ENCODE data around the gene ZNF641. TPM values are rescaled to one million over a fixed set of nuclear protein-coding genes. Genes with fewer than 3 reads are reported as not detected.

The ZNF641 gene
- total RNA-seq, 3 donors from 2014 or later: 4.3 to 8.3 (median 7.3) TPM

GRCh38 chr12:48302161-48302911 lies 48.4 kb downstream of the ZNF641 start:
- Mint-ChIP-seq H3K4me3 (no peak overlapping the region), H3K36me3 (ENCODE audit: insufficient read depth) (no peaks in the 10 kb centered on the region), H3K27me3 (ENCODE audit: low read depth) (no peaks in the 10 kb centered on the region), H3K9me3 (no peaks in the 10 kb centered on the region), H3K4me1 (ENCODE audit: low read depth) (no peaks in the 10 kb centered on the region)
- DNase-seq (no peak), ATAC-seq (no peak)

- peaks cover 9% of the 10 kb centered on the region for H3K4me1 Mint-ChIP-seq (ENCODE audit: low read depth)
- H3K9me3 Mint-ChIP-seq: no peaks in the 10 kb centered on the region
- H3K27me3 Mint-ChIP-seq (ENCODE audit: low read depth): peaks cover 6% of the 10 kb centered on the region
- ATAC-seq (no peak), DNase-seq (no peak)
- no peaks in the 10 kb centered on the region for H3K36me3 Mint-ChIP-seq (ENCODE audit: insufficient read depth)
- no peak overlapping the region for H3K4me3 Mint-ChIP-seq
These were observed 49.9 kb downstream of the ZNF641 start for GRCh38 chr12:48300774-48301173.

- peak overlapping the region; percentile 68 for H3K4me3 Mint-ChIP-seq
- no peaks in the 10 kb centered on the region for H3K9me3 Mint-ChIP-seq
- peaks cover 6% of the 10 kb centered on the region for H3K27me3 Mint-ChIP-seq (ENCODE audit: low read depth)
- peak; percentile 97 to 99 for ATAC-seq
- no peaks in the 10 kb centered on the region for H3K36me3 Mint-ChIP-seq (ENCODE audit: insufficient read depth)
- DNase-seq: peak; percentile 40
- peaks cover 9% of the 10 kb centered on the region for H3K4me1 Mint-ChIP-seq (ENCODE audit: low read depth)
These were observed 54.0 kb downstream of the ZNF641 start for GRCh38 chr12:48296586-48297282.

GRCh38 chr12:48292040-48292439 lies 58.7 kb downstream of the ZNF641 start:
- no peak for DNase-seq
- H3K9me3 Mint-ChIP-seq: no peaks in the 10 kb centered on the region
- H3K4me1 Mint-ChIP-seq (ENCODE audit: low read depth): peaks cover 8% of the 10 kb centered on the region
- ATAC-seq: no peak
- H3K4me3 Mint-ChIP-seq: no peak overlapping the region
- no peaks in the 10 kb centered on the region for H3K36me3 Mint-ChIP-seq (ENCODE audit: insufficient read depth)
- peaks cover 10% of the 10 kb centered on the region for H3K27me3 Mint-ChIP-seq (ENCODE audit: low read depth)

- H3K36me3 Mint-ChIP-seq (ENCODE audit: insufficient read depth): no peaks in the 10 kb centered on the region
- no peak overlapping the region for H3K4me3 Mint-ChIP-seq
- DNase-seq (no peak), ATAC-seq (no peak)
- H3K9me3 Mint-ChIP-seq: no peaks in the 10 kb centered on the region
- peaks cover 6% of the 10 kb centered on the region for H3K4me1 Mint-ChIP-seq (ENCODE audit: low read depth)
- H3K27me3 Mint-ChIP-seq (ENCODE audit: low read depth): peaks cover 7% of the 10 kb centered on the region
These were observed 59.2 kb downstream of the ZNF641 start for GRCh38 chr12:48291511-48291910.

- Mint-ChIP-seq H3K27me3 (ENCODE audit: low read depth) (peaks cover 7% of the 10 kb centered on the region), H3K9me3 (no peaks in the 10 kb centered on the region)
These were observed 62.1 kb downstream of the ZNF641 start for GRCh38 chr12:48288387-48289268.

More at GRCh38 chr12:48288387-48289268, 62.1 kb downstream of the ZNF641 start:
- DNase-seq (no peak), ATAC-seq (no peak)
- no peaks in the 10 kb centered on the region for H3K36me3 Mint-ChIP-seq (ENCODE audit: insufficient read depth)
- H3K4me1 Mint-ChIP-seq (ENCODE audit: low read depth): peaks cover 15% of the 10 kb centered on the region
- H3K4me3 Mint-ChIP-seq: no peak overlapping the region

Other genes with a start within 250 kb of the ZNF641 start
- gene SENP1, start 244.8 kb downstream of the ZNF641 start, total RNA-seq: 10 to 100 TPM; 44.3 to 54.0 (median 46.5) TPM
- 10 to 100 TPM; 66.0 to 79.0 (median 70.7) TPM for gene PFKM, start 231.6 kb downstream of the ZNF641 start, total RNA-seq
- 10 to 100 TPM; 28.2 to 34.4 (median 32.8) TPM for gene ASB8, start 193.4 kb downstream of the ZNF641 start, total RNA-seq
- under 1 TPM; 0.22 to 0.61 (median 0.34) TPM for gene CCDC184, start 167.3 kb downstream of the ZNF641 start, total RNA-seq
- not detected for gene OR10AD1, start 147.6 kb downstream of the ZNF641 start, total RNA-seq
- not detected for gene ANP32D, start 121.6 kb upstream of the ZNF641 start, total RNA-seq
- not detected for gene C12orf54, start 131.6 kb upstream of the ZNF641 start, total RNA-seq
- not detected for gene OR8S1, start 174.7 kb upstream of the ZNF641 start, total RNA-seq
- gene LALBA, start 219.1 kb upstream of the ZNF641 start, total RNA-seq: not detected

Measured in activated T-cell treated with anti-CD3 and anti-CD28 coated beads, Interleukin-2, amount 50 U/mL, for 4 hours (primary cell).